Mesodermal cell (in vitro differentiated cells): Measurements from ENCODE around the gene PPP1R12C.

Experiments used
- H3K27ac ChIP-seq: 2 replicates; pipeline ENCODE4 v1.7.0; 2013; ENCODE audit warnings: mild to moderate bottlenecking, low read depth, low read length, moderate library complexity; ENCODE audit not compliant: severe bottlenecking
- H3K36me3 ChIP-seq: 2 replicates; pipeline ENCODE4 v1.7.1; 2013; ENCODE audit warnings: mild to moderate bottlenecking, low read length, moderate library complexity; ENCODE audit not compliant: control insufficient read depth, insufficient read depth
- H3K4me1 ChIP-seq: one replicate; pipeline ENCODE4 v1.7.1; 2013; ENCODE audit warnings: mild to moderate bottlenecking, low read length; ENCODE audit not compliant: insufficient read depth, control insufficient read depth, poor library complexity, severe bottlenecking
- H3K4me3 ChIP-seq: 2 replicates; pipeline ENCODE4 v1.7.0; 2013; ENCODE audit warnings: low read length, control low read depth, mild to moderate bottlenecking; ENCODE audit not compliant: insufficient read depth, poor library complexity, severe bottlenecking; ENCODE audit errors: extremely low read depth
- H3K9me3 ChIP-seq: 2 replicates; pipeline ENCODE4 v1.7.1; 2013; ENCODE audit warnings: mild to moderate bottlenecking, low read length, moderate library complexity; ENCODE audit not compliant: control insufficient read depth
- WGBS, 2 experiments: methylation state at CpG; one replicate each; pipeline ENCODE4 v1.1.5; 2013; ENCODE audit warnings: missing lambda C conversion rate in 2 of 2; ENCODE audit not compliant: insufficient coverage in 2 of 2; 5-methylcytosine and 5-hydroxymethylcytosine counted together

The PPP1R12C gene

DNA sequence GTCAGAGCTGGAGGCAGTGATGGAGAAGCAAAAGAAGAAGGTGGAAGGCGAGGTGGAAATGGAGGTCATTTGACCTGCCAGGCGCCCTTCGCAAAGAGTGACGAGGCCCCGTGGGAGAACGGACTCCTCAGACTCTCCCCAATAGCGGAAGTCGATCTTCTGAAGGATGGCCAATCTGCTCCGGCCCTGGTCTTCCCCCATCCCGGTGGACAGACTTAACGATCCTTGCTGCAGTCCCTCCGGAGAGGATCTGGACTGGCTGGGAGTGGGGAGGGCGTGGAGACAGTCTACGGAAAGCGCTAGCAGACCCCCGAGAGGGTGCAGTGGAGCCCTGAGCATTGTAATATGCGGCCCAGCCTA lies 29.9 kb downstream of the PPP1R12C start:
- WGBS, 2 experiments, result 30 to 36% methylated on average over 13 to 16 of the region's 17 CpGs
- H3K36me3 ChIP-seq, result peaks cover 24% of the 10 kb centered on the region
- H3K9me3 ChIP-seq, result no peaks in the 10 kb centered on the region
- peak overlapping the region; percentile 55 for H3K4me3 ChIP-seq
- H3K4me1 ChIP-seq, result peaks cover 3% of the 10 kb centered on the region
- H3K27ac ChIP-seq, result peak overlapping the region; percentile 29

- WGBS, 2 experiments, result 0 to 1% methylated on average over 63 to 72 of the region's 74 CpGs
- H3K27ac ChIP-seq, result peak overlapping the region; percentile 29
- no peaks in the 10 kb centered on the region for H3K9me3 ChIP-seq
- peak overlapping the region; percentile 55 for H3K4me3 ChIP-seq
- peaks cover 20% of the 10 kb centered on the region for H3K36me3 ChIP-seq
- peaks cover 3% of the 10 kb centered on the region for H3K4me1 ChIP-seq
Measured at GRCh38 chr19:55086730-55087541, 30.5 kb downstream of the PPP1R12C start.

DNA sequence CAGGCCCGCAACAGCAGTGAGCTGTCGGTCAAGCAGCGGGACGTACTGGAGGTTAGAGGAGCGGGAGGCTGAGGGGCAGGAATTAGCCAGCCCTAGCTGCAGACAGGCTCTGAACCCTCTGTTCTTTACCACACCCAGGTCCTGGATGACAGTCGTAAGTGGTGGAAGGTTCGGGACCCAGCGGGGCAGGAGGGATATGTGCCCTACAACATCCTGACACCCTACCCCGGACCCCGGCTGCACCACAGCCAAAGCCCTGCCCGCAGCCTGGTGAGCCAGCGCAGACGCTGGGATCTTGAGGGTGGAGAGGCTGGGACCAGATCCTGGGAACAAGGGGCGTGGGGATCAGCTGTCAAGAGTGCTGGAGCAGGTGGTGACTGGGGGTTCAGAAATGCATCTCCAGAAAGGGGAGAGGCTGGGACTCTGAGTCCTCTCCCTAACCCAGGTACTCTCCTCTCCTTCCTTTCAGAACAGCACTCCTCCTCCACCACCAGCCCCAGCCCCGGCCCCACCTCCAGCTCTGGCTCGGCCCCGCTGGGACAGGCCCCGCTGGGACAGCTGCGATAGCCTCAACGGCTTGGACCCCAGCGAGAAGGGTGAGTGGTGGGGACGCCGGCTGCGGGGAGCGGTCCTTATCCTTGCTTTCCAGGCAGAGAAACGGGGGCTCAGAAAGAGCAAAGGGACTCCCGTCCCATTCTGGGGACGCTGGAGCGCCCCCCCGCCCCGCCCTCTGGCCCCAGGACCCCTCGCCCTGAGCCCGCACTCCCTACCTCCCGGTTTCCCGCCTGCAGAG lies 31.3 kb downstream of the PPP1R12C start:
- Histone ChIP-seq H3K9me3 (no peaks in the 10 kb centered on the region), H3K4me3 (peak overlapping the region; percentile 55), H3K4me1 (peaks cover 3% of the 10 kb centered on the region), H3K27ac (no peak overlapping the region), H3K36me3 (peaks cover 14% of the 10 kb centered on the region)
- WGBS, 2 experiments, result 26 to 39% methylated on average over 18 to 24 of the region's 35 CpGs

- Histone ChIP-seq H3K4me1 (peaks cover 8% of the 10 kb centered on the region), H3K9me3 (no peaks in the 10 kb centered on the region), H3K27ac (no peak overlapping the region), H3K36me3 (no peaks in the 10 kb centered on the region), H3K4me3 (no peak overlapping the region)
- 83 to 84% methylated on average over 9 to 10 of the region's 10 CpGs for WGBS, 2 experiments
Measured at GRCh38 chr19:55084416-55084815, 33.0 kb downstream of the PPP1R12C start.

DNA sequence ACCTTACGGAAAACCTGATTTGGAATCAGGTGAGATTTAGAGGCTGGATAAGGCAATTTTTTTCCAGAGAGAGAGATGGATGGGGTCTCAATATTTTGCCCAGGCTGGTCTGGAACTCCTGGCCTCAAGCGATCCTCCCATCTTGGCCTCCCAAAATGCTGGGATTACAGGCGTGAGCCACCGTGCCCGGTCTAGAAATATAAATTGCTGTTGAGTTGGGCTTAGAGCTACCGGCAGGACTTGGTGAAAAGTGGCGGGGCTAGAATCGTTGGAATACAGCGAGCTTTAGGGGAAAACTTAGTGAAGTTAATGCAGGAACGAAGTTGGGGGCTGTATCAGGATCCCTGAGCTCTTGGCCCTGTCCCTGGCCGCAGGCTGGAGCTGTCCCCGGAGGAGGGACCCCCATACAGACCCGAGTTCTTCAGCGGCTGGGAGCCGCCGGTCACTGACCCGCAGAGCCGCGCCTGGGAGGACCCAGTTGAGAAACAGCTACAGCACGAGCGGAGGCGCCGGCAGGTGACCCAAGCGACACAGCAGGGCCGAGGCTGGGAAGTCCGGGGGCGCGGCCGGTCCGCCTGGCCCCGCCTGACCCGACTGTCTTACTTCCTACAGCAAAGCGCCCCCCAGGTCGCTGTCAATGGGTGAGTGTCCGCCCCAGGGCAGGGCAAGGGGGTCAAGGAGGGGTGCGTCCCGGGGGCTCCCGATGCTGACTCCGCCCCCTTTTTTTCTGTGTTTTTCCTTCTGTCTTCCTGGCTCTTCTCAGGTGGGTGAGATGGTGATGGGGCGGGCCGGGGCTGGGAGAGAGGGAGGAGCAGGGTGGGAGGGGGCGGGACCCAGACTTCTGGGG lies 34.2 kb downstream of the PPP1R12C start:
- Histone ChIP-seq H3K9me3 (no peaks in the 10 kb centered on the region), H3K27ac (no peak overlapping the region), H3K4me3 (no peak overlapping the region), H3K4me1 (peaks cover 8% of the 10 kb centered on the region), H3K36me3 (no peaks in the 10 kb centered on the region)
- WGBS, 2 experiments, result 50 to 56% methylated on average over 35 to 36 of the region's 42 CpGs

GRCh38 chr19:55082020-55082851 lies 35.2 kb downstream of the PPP1R12C start:
- H3K27ac ChIP-seq, result no peak overlapping the region
- no peaks in the 10 kb centered on the region for H3K9me3 ChIP-seq
- H3K36me3 ChIP-seq, result no peaks in the 10 kb centered on the region
- WGBS, 2 experiments, result 30 to 31% methylated on average over 59 to 61 of the region's 64 CpGs
- peak overlapping the region; percentile 44 for H3K4me3 ChIP-seq
- H3K4me1 ChIP-seq, result peaks cover 5% of the 10 kb centered on the region

- Histone ChIP-seq H3K27ac (no peak overlapping the region), H3K36me3 (no peaks in the 10 kb centered on the region), H3K4me3 (peak overlapping the region; percentile 44), H3K9me3 (no peaks in the 10 kb centered on the region), H3K4me1 (peaks cover 5% of the 10 kb centered on the region)
- WGBS, 2 experiments, result 20 to 31% methylated on average over 21 to 22 of the region's 22 CpGs
Measured at GRCh38 chr19:55081770-55082019, 35.7 kb downstream of the PPP1R12C start.

- no peak overlapping the region for H3K27ac ChIP-seq
- H3K4me3 ChIP-seq, result peak overlapping the region; percentile 44
- H3K36me3 ChIP-seq, result no peaks in the 10 kb centered on the region
- 1 to 3% methylated on average over 37 to 44 of the region's 60 CpGs for WGBS, 2 experiments
- H3K9me3 ChIP-seq, result no peaks in the 10 kb centered on the region
- peaks cover 5% of the 10 kb centered on the region for H3K4me1 ChIP-seq
Measured at GRCh38 chr19:55080968-55081769, 36.3 kb downstream of the PPP1R12C start.

DNA sequence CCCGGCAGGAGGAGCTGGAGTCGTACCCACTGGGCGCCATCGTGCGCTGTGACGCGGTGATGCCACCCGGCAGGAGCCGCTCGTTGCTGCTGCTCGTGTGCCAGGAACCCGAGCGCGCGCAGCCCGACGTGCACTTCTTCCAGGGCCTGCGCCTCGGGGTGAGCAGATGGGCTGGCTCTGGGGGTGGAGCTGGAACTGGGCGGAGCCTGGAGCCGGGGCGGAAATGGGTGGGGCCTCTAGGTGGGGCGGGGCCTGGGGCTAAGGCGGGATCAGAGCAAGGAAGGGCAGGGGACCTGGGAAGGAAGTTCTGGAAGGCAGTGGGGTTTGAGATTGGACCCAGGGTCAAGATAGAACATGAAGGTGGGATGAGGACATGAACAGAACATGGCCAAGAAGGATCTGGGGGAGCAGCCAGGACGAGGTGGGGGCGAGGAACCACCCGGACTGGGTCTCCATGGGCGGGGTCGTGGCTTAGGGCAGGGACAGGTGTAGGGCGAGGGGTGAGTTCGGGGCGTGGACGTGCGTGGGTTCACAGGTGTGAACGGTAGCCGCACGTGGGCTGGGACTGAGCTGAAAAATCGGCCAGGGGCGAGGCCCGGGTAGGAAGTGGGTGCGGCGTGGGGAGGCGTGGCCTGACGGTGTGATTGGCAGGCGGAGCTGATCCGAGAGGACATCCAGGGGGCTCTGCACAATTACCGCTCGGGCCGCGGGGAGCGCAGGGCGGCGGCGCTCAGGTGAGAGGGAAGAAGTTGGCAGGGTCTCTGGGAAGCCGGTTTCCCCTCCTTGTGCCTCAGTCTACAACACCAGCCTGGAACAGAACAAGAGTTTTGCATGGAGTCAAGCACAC lies 37.1 kb downstream of the PPP1R12C start:
- Histone ChIP-seq H3K4me1 (peaks cover 5% of the 10 kb centered on the region), H3K4me3 (peak overlapping the region; percentile 44), H3K27ac (no peak overlapping the region), H3K36me3 (no peaks in the 10 kb centered on the region), H3K9me3 (no peaks in the 10 kb centered on the region)
- WGBS, 2 experiments, result 18 to 26% methylated on average over 25 to 50 of the region's 55 CpGs
